OCI-LY7 (cell line): ENCODE results near the gene RFT1. TPM values are rescaled to one million over a fixed set of nuclear protein-coding genes. Genes with fewer than 3 reads are reported as not detected.
A peak's percentile ranks its signal among the peaks of the same experiment; 100 is the strongest.

Source experiments
- BruUV-seq: library from RNA; stranded (reverse); fragments of 400-500 nt; replicated peaks from 2 replicates; lab custom pipeline; 2021; lab: Mats Ljungman, UMichigan
- CTCF ChIA-PET: fragments of 300-600 bp; sonication (Branson Sonifier 250); formaldehyde crosslinking; loops from one replicate; lab custom pipeline; 2022; ENCODE audit warnings: antibody characterized with exemption; ENCODE audit not compliant: unreplicated experiment; lab: Charles Lee
- POLR2A ChIA-PET: fragments of 300-600 bp; sonication (Branson Sonifier 250); formaldehyde crosslinking; loops from one replicate; lab custom pipeline; 2022; ENCODE audit warnings: antibody characterized with exemption; lab: Charles Lee
- DNase-seq: peaks from one replicate; pipeline ENCODE4 v3.0.0-alpha.2; 2015; ENCODE audit warnings: low spot score
- H2AFZ ChIP-seq: fragments of 200-600 bp; sonication (generic), shearing (Covaris generic); 2 replicates; pipeline ENCODE4 v1.6.1; 2014; ENCODE audit warnings: mild to moderate bottlenecking, antibody characterized with exemption, low read length, moderate library complexity
- H3K27ac ChIP-seq: fragments of 200-600 bp; sonication (generic); 2 replicates; pipeline ENCODE4 v1.5.1; 2014; ENCODE audit warnings: mixed run types, low read depth, mild to moderate bottlenecking, moderate library complexity, low read length, inconsistent platforms; ENCODE audit not compliant: poor library complexity, severe bottlenecking
- H3K36me3 ChIP-seq: fragments of 200-600 bp; sonication (generic); 2 replicates; pipeline ENCODE4 v1.6.1; 2014; ENCODE audit warnings: mild to moderate bottlenecking, antibody characterized with exemption, low read length, moderate library complexity, mixed read lengths; ENCODE audit not compliant: insufficient read depth
- H3K4me1 ChIP-seq: fragments of 200-600 bp; sonication (generic); 2 replicates; pipeline ENCODE4 v1.5.1; 2014; ENCODE audit warnings: mild to moderate bottlenecking, low read length; ENCODE audit not compliant: insufficient read depth, poor library complexity, severe bottlenecking
- H3K4me2 ChIP-seq: fragments of 200-600 bp; sonication (generic); 2 replicates; pipeline ENCODE4 v1.6.1; 2014; ENCODE audit warnings: mild to moderate bottlenecking, low read length
- H3K4me3 ChIP-seq: fragments of 200-600 bp; sonication (generic); 2 replicates; pipeline ENCODE4 v1.5.1; 2014; ENCODE audit warnings: mild to moderate bottlenecking, low read depth, low read length; ENCODE audit not compliant: poor library complexity, severe bottlenecking
- H3K79me2 ChIP-seq: fragments of 200-600 bp; sonication (generic); 2 replicates; pipeline ENCODE4 v1.6.1; 2016; ENCODE audit warnings: low read depth, mild to moderate bottlenecking, low read length, moderate library complexity, mixed read lengths; ENCODE audit not compliant: insufficient read depth
- H3K9me2 ChIP-seq: fragments of 200-600 bp; sonication (generic); 2 replicates; pipeline ENCODE4 v1.6.1; 2016; ENCODE audit warnings: mild to moderate bottlenecking, low read length, mixed read lengths; ENCODE audit not compliant: insufficient read depth
- H3K9me3 ChIP-seq: fragments of 200-600 bp; sonication (generic); 2 replicates; pipeline ENCODE4 v1.6.1; 2014; ENCODE audit warnings: mild to moderate bottlenecking, mixed run types, low read length, mixed read lengths
- H4K20me1 ChIP-seq: fragments of 200-600 bp; sonication (generic); 2 replicates; pipeline ENCODE4 v1.6.1; 2014; ENCODE audit warnings: mild to moderate bottlenecking, antibody characterized with exemption, low read length, moderate library complexity, mixed read lengths; ENCODE audit not compliant: insufficient read depth
- CTCF ChIP-seq: fragments of 200-600 bp; sonication (generic); conservative IDR thresholded peaks from 2 replicates; pipeline ENCODE4 v1.5.1; 2014; ENCODE audit warnings: mild to moderate bottlenecking, antibody characterized with exemption, low read length, moderate library complexity, mixed read lengths
- EZH2phosphoT487 ChIP-seq: fragments of 200-600 bp; sonication (generic); IDR thresholded peaks from 2 replicates; pipeline ENCODE4 v1.6.1; 2018; ENCODE audit warnings: low read depth, borderline replicate concordance, mild to moderate bottlenecking, mixed run types, antibody characterized with exemption, low read length, moderate library complexity, mixed read lengths
- intact Hi-C: fragments of 100-400 bp; cut with micrococcal nuclease; formaldehyde crosslinking; loops from one replicate; pipeline ENCODE4 v1.10.0; 2022; ENCODE audit not compliant: unreplicated experiment
- total RNA-seq, 2 experiments: library from RNA; depleted of rRNA in 1 of 2; stranded (reverse); fragments of >200 nt in 1 of 2; shearing (Covaris generic) in 1 of 2; gene quantifications; 2 replicates each; pipeline ENCODE4 v1.2.3, GENCODE V29; 2014 to 2022

RFT1 gene
- total RNA-seq, 2 experiments from 2014 or later = 9.9 to 34.7 TPM

- no TSS peak for BruUV-seq
- peak; percentile 65 for DNase-seq
- no peaks in the 10 kb centered on the region for H3K9me3 ChIP-seq
- no peaks in the 10 kb centered on the region for H3K9me2 ChIP-seq
- CTCF ChIA-PET = interaction anchor here (1.2 to 2.0 kb wide), 2 partner anchors 83 to 86 kb away, joined by 3 to 6 read pairs; no protein-coding TSS in a partner anchor
- H3K4me1 ChIP-seq = peaks cover 3% of the 10 kb centered on the region
- H4K20me1 ChIP-seq = no peaks in the 10 kb centered on the region
- H2AFZ ChIP-seq = no peak overlapping the region
- H3K4me3 ChIP-seq = no peak overlapping the region
- TF ChIP-seq EZH2phosphoT487 = no peak
- TF ChIP-seq CTCF = peak; percentile 87
- H3K4me2 ChIP-seq = no peak overlapping the region
- no peak overlapping the region for H3K27ac ChIP-seq
- peaks cover 73% of the 10 kb centered on the region for H3K36me3 ChIP-seq
- no peaks in the 10 kb centered on the region for H3K79me2 ChIP-seq
- intact Hi-C loops = loop anchor here (5.0 kb wide), 1 partner anchor 602 kb away; no protein-coding TSS in a partner anchor
- POLR2A ChIA-PET = interaction anchor here (0.6 to 1.0 kb wide), 2 partner anchors 10 to 18 kb away, joined by 3 read pairs; no protein-coding TSS in a partner anchor
These were observed 20.1 kb downstream of the RFT1 start for GRCh38 chr3:53109891-53110771.

DNA sequence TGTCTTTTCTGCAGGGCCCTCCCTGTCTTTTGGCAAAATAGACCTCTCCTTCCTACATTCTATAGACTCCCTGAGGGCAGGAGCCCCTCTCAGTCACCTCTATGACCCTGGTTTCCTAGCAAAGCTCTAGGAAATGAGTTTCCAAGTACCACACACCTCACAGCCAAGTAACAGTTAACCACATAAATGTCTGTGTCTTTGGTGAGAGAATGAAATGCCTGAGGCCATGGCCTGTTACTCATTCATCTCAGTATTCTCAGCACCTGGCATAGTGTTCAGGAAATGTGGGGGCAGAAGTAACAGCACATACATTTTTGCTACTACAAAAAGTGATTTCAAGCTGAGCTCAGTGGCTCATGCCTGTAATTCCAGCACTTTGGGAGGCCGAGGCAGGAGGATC lies 21.0 kb downstream of the RFT1 start:
- Histone ChIP-seq H2AFZ (no peak overlapping the region), H4K20me1 (no peaks in the 10 kb centered on the region), H3K27ac (no peak overlapping the region), H3K36me3 (peaks cover 71% of the 10 kb centered on the region), H3K79me2 (no peaks in the 10 kb centered on the region), H3K9me3 (no peaks in the 10 kb centered on the region), H3K4me2 (no peak overlapping the region), H3K4me1 (peaks cover 3% of the 10 kb centered on the region), H3K4me3 (no peak overlapping the region), H3K9me2 (no peaks in the 10 kb centered on the region)
- intact Hi-C loops = no loop called here
- POLR2A ChIA-PET = interaction anchor here (1.0 kb wide), 1 partner anchor 9 kb away, joined by 4 read pairs; no protein-coding TSS in a partner anchor
- TF ChIP-seq EZH2phosphoT487 (no peak), CTCF (no peak)
- CTCF ChIA-PET = interaction anchor here (2.0 kb wide), 1 partner anchor 87 kb away, joined by 6 read pairs; no protein-coding TSS in a partner anchor
- DNase-seq = no peak
- no TSS peak for BruUV-seq
